ENCODE measurements around the gene OR2C3.

GRCh38 chr1:247578946-247579460, 42.8 kb upstream of the OR2C3 start:
- TF ChIP-seq CTCF (IDR thresholded peaks at IDR 0.05): no peak
- TF ChIP-seq POLR2AphosphoS5 (IDR thresholded peaks at IDR 0.05): no peak
- TF ChIP-seq POLR2A (IDR thresholded peaks at IDR 0.05): no peak
- TF ChIP-seq EP300 (IDR thresholded peaks at IDR 0.05): no peak

Measured in stomach (tissue), 4 donors.